Parietal lobe (tissue), 2 donors: ENCODE measurements around the gene AMPD2. TPM values are rescaled to one million over a fixed set of nuclear protein-coding genes. Genes with fewer than 3 reads are reported as not detected.

ENCODE experiments used
- small RNA-seq: library from RNA; depleted of rRNA; stranded (forward); fragments of <200 nt; gene quantifications from one replicate; pipeline ENCODE3, GENCODE V24; 2014; ENCODE audit warnings: low replicate concordance
- total RNA-seq: library from RNA; depleted of rRNA; stranded (reverse); fragments of >200 nt; gene quantifications from one replicate; pipeline ENCODE4 v1.2.3, GENCODE V29; 2014

The AMPD2 gene
- total RNA-seq: 82.0 TPM

GRCh38 chr1:109619576-109620400 is at the start of gene AMPD2, which contains the start of gene GNAT2:
AMPD2 (plus strand) TSS chr1:109619837; CDS start chr1:109621176, 1,339 bp downstream.
GNAT2 (minus strand) TSS chr1:109619616; CDS start chr1:109612870, 6,746 bp downstream.

DNA sequence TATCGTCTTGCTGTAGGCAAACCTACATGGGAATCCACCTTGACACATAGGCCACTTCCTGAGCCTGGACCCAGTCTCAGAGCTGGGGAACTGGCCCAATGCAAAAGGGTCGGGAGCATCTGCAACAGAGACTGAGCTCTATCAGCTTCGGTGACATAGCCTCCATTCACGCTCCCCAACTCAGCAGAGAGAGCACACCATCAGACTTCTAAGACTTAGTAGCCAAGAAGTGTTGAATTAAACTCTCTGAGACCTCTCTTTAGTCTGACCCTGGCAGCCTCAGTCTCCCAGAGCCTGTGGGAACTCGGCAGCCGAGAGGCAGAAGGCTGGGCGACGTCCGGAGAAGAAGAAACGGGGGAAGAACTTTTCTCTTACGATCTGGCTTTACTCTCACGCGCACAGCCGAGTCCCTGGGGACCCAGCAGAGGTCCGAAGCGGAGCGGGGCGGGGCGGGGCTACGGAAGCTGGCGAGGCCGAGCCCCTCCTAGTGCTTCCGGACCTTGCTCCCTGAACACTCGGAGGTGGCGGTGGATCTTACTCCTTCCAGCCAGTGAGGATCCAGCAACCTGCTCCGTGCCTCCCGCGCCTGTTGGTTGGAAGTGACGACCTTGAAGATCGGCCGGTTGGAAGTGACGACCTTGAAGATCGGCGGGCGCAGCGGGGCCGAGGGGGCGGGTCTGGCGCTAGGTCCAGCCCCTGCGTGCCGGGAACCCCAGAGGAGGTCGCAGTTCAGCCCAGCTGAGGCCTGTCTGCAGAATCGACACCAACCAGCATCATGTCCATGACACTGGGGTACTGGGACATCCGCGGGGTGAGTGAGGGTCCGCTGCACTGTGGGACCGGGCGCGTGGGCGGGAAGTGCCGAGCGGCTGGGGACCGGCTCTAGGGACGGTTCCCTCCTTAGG is 36.2 kb downstream of the AMPD2 start, which contains the start of gene GSTM4:
Gene GSTM4 (plus strand): TSS at position 485 of the 905 bp plus-strand sequence. CDS start 291 bp downstream, at position 776.

GRCh38 chr1:109667452-109668122 is 48.0 kb downstream of the AMPD2 start, which contains the start of gene GSTM2:
GSTM2 (plus strand) TSS chr1:109668057; CDS start chr1:109668116, 59 bp downstream.

Small RNA genes within 50 kb of the gene (small RNA-seq; reads per million reads assigned to genes)
- not detected for gene RNU6V

Other genes starting within 250 kb of the AMPD2 start
- 82.9 TPM for gene SORT1, start 221.9 kb upstream of the AMPD2 start, total RNA-seq
- gene PSMA5, start 193.4 kb upstream of the AMPD2 start, total RNA-seq: 37.2 TPM
- gene SYPL2, start 153.3 kb upstream of the AMPD2 start, total RNA-seq: not detected
- gene ATXN7L2, start 135.9 kb upstream of the AMPD2 start, total RNA-seq: 9.4 TPM
- 7.5 TPM for gene CYB561D1, start 125.7 kb upstream of the AMPD2 start, total RNA-seq
- gene AMIGO1, start 110.1 kb upstream of the AMPD2 start, total RNA-seq: 13.1 TPM
- gene GPR61, start 80.0 kb upstream of the AMPD2 start, total RNA-seq: 5.9 TPM
- 16.6 TPM for gene GNAI3, start 71.2 kb upstream of the AMPD2 start, total RNA-seq
- not detected for gene GNAT2, start 221 bp upstream of the AMPD2 start, total RNA-seq
- 6.6 TPM for gene GSTM4, start 36.3 kb downstream of the AMPD2 start, total RNA-seq
- 34.4 TPM for gene GSTM2, start 48.2 kb downstream of the AMPD2 start, total RNA-seq
- 10.3 TPM for gene GSTM1, start 68.0 kb downstream of the AMPD2 start, total RNA-seq
- 4.7 TPM for gene GSTM5, start 92.4 kb downstream of the AMPD2 start, total RNA-seq
- 55.7 TPM for gene GSTM3, start 121.2 kb downstream of the AMPD2 start, total RNA-seq
- not detected for gene EPS8L3, start 144.1 kb downstream of the AMPD2 start, total RNA-seq